ENCODE measurements around the gene RMND1. TPM values are rescaled to one million over a fixed set of nuclear protein-coding genes. Genes with fewer than 3 reads are reported as not detected.

The RMND1 gene
- total RNA-seq, 2 donors from 2014 or later = 17.1 to 22.9 TPM

DNA sequence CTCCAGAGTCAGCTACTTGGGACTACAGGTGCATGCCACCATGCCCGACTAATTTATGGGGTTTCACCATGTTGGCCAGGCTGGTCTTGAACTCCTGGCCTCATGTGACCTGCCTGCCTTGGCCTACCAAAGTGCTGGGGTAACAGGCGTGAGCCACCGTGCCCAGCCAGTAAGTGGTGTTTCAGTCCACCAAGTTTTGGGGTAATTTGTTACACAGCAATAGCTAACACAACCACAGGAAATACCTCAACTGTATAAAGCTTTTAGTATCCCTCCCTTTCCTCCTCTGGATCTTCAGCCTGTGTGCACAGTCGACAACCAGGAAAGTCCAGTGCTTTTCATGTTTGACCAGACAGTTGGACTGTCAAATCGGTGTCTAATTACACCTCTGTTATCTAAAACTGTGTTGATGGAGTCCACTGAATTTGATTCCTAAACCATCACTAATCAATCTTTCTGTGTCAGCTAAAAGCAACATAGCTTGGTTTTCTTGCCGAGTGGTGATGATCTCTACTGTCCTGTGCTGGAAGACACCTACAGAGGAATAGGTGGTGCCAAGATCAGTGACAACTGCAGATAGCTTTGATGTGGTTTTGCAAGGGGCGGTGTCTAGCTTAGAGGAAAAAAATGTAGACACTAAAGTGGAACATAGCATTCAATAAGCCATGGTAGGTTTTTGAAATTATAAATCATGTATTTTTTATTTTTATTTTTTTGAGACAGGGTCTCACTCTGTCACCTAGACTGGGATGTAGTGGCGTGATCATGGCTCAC, 38.4 kb downstream of the RMND1 start:
- no peaks in the 10 kb centered on the region for H3K9me3 ChIP-seq
- H3K27me3 ChIP-seq (replicated peaks; ENCODE audit: insufficient read depth) = no peaks in the 10 kb centered on the region
- no peak for TF ChIP-seq POLR2AphosphoS5 (IDR thresholded peaks at IDR 0.05)
- TF ChIP-seq, protein P1, sequence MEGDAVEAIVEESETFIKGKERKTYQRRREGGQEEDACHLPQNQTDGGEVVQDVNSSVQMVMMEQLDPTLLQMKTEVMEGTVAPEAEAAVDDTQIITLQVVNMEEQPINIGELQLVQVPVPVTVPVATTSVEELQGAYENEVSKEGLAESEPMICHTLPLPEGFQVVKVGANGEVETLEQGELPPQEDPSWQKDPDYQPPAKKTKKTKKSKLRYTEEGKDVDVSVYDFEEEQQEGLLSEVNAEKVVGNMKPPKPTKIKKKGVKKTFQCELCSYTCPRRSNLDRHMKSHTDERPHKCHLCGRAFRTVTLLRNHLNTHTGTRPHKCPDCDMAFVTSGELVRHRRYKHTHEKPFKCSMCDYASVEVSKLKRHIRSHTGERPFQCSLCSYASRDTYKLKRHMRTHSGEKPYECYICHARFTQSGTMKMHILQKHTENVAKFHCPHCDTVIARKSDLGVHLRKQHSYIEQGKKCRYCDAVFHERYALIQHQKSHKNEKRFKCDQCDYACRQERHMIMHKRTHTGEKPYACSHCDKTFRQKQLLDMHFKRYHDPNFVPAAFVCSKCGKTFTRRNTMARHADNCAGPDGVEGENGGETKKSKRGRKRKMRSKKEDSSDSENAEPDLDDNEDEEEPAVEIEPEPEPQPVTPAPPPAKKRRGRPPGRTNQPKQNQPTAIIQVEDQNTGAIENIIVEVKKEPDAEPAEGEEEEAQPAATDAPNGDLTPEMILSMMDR (IDR thresholded peaks at IDR 0.05) = no peak
- TF ChIP-seq POLR2A (IDR thresholded peaks at IDR 0.05) = no peak
- H3K27ac ChIP-seq = no peak overlapping the region
- DNase-seq (ENCODE audit: low spot score) = no peak
- peaks cover 0 to 3% of the 10 kb centered on the region in 2 donors for H3K36me3 ChIP-seq
- 98% methylated on average over 8 of the region's 8 CpGs for WGBS
- no peak overlapping the region for H3K4me3 ChIP-seq
- intact Hi-C loops (cut with DNase I) = no loop called here
- H3K4me1 ChIP-seq (replicated peaks) = no peaks in the 10 kb centered on the region

DNA sequence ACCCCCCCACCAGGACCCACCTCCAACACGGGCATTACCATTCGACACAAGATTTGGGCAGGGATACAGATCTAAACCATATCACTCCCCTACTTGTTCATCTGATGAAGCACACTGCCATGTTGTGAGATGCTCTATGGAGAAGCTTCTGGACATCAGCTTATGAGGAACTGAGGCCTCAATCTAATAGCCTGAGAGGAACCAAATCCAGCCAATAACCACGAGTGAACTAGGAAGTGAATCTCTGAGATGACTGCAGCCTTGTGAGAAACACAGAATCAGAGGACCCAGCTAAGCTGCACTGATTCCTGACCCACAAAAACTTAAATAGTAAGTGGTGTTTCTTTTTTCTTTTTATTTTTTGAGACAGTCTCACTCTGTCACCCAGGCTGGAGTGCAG, 39.0 kb downstream of the RMND1 start:
- intact Hi-C loops (cut with DNase I) = no loop called here

DNA sequence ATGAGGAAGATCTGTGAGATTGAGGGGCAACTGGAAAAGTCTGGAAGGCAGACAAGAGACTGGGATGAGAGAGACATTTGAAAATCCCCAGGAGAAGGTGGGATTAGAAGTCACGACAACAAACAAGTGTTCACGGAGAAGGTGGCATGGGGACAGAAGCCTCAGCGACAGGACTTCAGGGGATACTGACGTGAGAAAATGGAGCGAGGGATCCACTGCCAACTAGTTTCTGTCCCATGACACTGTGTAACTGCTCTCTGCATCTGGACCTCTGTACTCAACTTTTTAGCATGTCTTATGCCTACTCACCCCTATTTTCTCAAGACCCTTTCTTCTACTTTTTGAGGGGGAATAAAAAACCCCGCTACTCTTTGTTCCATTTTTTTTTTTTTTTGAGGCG, 42.2 kb downstream of the RMND1 start:
- H3K4me3 ChIP-seq = no peak overlapping the region
- no peaks in the 10 kb centered on the region for H3K9me3 ChIP-seq
- 92% methylated on average over 7 of the region's 7 CpGs for WGBS
- DNase-seq (ENCODE audit: low spot score) = no peak
- TF ChIP-seq, protein P1 (IDR thresholded peaks at IDR 0.05) = no peak
- no peaks in the 10 kb centered on the region for H3K4me1 ChIP-seq (replicated peaks)
- H3K27me3 ChIP-seq (replicated peaks; ENCODE audit: insufficient read depth) = no peaks in the 10 kb centered on the region
- intact Hi-C loops (cut with DNase I) = loop anchor here (5.0 kb wide), 1 partner anchor 43 kb away; the partner anchor contains the start of gene RMND1
- no peak overlapping the region for H3K27ac ChIP-seq
- H3K36me3 ChIP-seq = peaks cover 0 to 3% of the 10 kb centered on the region in 2 donors

More for the DNA sequence above, 39.0 kb downstream of the RMND1 start:
- no peak overlapping the region for H3K27ac ChIP-seq
- H3K4me1 ChIP-seq (replicated peaks) = no peaks in the 10 kb centered on the region
- DNase-seq (ENCODE audit: low spot score) = no peak
- no peak overlapping the region for H3K4me3 ChIP-seq
- TF ChIP-seq, protein P1 (IDR thresholded peaks at IDR 0.05) = no peak
- no peak for TF ChIP-seq POLR2A (IDR thresholded peaks at IDR 0.05)
- TF ChIP-seq POLR2AphosphoS5 (IDR thresholded peaks at IDR 0.05) = no peak
- no peaks in the 10 kb centered on the region for H3K27me3 ChIP-seq (replicated peaks; ENCODE audit: insufficient read depth)
- WGBS = 100% methylated on average over 3 of the region's 3 CpGs
- H3K36me3 ChIP-seq = peaks cover 0 to 3% of the 10 kb centered on the region in 2 donors
- H3K9me3 ChIP-seq = no peaks in the 10 kb centered on the region

DNA sequence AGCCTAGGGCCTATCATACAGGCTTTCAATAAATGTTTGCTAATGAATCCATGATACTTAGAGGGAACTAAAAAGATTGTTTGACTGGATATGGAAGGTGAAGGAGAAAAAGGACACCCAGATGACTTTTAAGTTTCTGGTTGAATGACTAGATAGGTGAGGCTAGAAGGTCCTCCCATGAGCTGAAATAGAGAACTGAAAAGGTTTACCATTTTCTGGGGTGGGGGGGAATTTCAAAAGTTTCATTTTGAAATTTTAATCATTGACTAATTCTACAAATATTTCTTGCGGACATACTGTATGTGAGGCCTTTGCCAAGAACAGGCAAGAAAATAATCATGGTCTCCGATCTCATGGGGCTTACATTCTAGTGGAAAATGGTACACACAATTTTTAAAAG, 42.7 kb downstream of the RMND1 start:
- TF ChIP-seq, protein P1 (IDR thresholded peaks at IDR 0.05) = no peak
- TF ChIP-seq POLR2AphosphoS5 (IDR thresholded peaks at IDR 0.05) (no peak), POLR2A (IDR thresholded peaks at IDR 0.05) (no peak)
- Histone ChIP-seq H3K36me3 (peaks cover 0 to 3% of the 10 kb centered on the region in 2 donors), H3K27ac (no peak overlapping the region), H3K4me3 (no peak overlapping the region), H3K4me1 (replicated peaks) (no peaks in the 10 kb centered on the region), H3K27me3 (replicated peaks; ENCODE audit: insufficient read depth) (no peaks in the 10 kb centered on the region), H3K9me3 (no peaks in the 10 kb centered on the region)
- intact Hi-C loops (cut with DNase I) = loop anchor here (5.0 kb wide), 1 partner anchor 43 kb away; the partner anchor contains the start of gene RMND1
- no peak for DNase-seq (ENCODE audit: low spot score)
- 92% methylated on average over 2 of the region's 2 CpGs for WGBS

DNA sequence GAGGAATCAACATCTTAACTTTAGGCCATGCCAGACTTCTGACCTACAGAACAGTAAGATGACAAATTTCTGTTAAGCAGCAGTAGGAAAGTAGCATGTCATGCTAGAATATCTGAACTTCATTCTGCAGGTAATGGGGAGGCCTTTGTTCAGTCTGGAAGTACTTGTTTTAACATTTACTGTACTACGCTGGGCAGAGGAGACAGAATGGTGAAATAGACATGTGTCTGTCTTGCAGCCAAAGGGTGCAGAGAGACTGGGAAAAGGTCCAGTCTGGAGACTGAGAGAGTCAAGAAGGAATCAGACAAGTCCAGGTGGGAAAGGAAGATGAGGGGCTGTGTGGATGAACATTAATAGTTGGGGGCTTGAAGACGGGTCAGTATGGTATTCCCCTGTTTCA, 43.1 kb downstream of the RMND1 start:
- Histone ChIP-seq H3K4me1 (replicated peaks) (no peaks in the 10 kb centered on the region), H3K27ac (no peak overlapping the region), H3K9me3 (no peaks in the 10 kb centered on the region), H3K4me3 (no peak overlapping the region), H3K36me3 (peaks cover 0 to 3% of the 10 kb centered on the region in 2 donors), H3K27me3 (replicated peaks; ENCODE audit: insufficient read depth) (no peaks in the 10 kb centered on the region)
- intact Hi-C loops (cut with DNase I) = loop anchor here (5.0 kb wide), 1 partner anchor 43 kb away; the partner anchor contains the start of gene RMND1
- TF ChIP-seq, protein P1 (IDR thresholded peaks at IDR 0.05) = no peak
- no peak for TF ChIP-seq POLR2A (IDR thresholded peaks at IDR 0.05)
- no peak for DNase-seq (ENCODE audit: low spot score)
- 93% methylated on average over 2 of the region's 2 CpGs for WGBS

Measured in prostate gland (tissue), 2 donors.